HG03378 (cell line): ENCODE measurements around the gene NDUFS2.
A peak's percentile ranks its signal among the peaks of the same experiment; 100 is the strongest.
"Not testable (repeated sequence)": the region's sequence is repeated elsewhere in the genome, so short reads cannot be mapped to it uniquely, and the experiment has no call there.

Experiments
- ATAC-seq: cut with Tn5 transposase; IDR thresholded peaks from one replicate; pipeline ENCODE4 v1.9.1; 2021; ENCODE audit warnings: mild to moderate bottlenecking, moderate library complexity; ENCODE audit not compliant: unreplicated experiment

The NDUFS2 gene

DNA sequence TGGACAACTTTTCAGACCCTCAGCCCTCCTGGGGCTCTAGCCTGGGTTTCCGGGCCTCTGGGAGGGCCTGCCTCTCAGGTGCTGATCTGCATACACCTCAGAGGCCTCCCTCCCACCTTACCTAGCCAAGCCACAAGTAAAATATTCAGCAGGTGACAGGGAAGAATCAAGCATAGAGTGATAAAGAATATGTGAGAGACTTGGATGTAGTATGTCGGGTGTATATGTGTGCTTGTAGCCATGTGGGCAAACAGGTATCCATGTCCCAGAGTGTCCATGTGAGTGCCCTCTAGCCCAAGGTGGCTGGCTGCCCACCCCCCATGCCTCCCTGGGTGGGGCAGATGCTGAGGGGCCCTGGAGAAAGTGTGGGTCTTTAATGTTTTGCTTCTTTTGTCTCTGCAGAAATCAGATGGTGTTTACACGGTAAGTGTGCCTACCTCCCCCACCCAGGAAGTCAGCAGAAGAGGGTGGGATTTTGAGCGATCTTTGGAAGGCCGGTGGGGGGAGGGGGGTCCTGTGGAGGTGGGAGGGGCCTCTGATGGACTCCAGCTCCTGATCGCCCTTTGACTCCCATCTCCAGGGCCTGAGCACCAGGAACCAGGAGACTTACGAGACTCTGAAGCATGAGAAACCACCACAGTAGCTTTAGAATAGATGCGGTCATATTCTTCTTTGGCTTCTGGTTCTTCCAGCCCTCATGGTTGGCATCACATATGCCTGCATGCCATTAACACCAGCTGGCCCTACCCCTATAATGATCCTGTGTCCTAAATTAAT is 16.3 kb downstream of the NDUFS2 start:
- ATAC-seq, result no peak

DNA sequence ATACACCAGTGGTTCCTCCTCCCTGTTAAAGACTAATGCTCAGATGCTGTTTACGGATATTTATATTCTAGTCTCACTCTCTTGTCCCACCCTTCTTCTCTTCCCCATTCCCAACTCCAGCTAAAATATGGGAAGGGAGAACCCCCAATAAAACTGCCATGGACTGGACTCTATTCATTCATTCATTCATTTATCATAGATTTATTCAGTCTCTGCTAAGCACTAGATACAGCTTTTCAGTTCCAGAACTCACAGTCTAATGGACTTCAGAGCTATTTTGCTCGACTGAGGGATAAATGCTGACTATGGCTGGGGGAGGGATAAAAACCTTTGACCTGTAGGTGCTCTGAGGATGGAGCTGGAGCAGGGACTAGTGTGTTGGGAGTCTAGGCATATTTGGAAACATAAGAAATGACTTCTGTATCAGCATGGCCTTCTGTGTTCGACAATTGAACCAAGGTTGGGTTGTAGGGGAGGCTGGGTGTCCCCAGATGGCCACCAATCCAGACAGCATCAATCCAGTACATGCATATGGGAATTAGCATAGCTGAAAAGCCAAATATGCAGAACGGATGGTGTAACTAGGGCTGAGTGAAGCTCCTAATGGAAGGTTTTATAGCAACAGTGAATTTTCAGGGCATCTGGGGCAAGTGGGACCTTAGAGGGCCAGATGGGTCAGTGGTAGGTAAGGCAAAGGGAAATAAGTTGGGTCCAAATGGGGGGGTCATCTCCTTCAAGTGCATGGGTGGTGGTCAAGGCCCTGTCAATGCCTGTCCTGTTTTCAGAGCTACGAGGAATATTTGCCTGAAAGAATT is 17.1 kb downstream of the NDUFS2 start:
- ATAC-seq, result no peak

DNA sequence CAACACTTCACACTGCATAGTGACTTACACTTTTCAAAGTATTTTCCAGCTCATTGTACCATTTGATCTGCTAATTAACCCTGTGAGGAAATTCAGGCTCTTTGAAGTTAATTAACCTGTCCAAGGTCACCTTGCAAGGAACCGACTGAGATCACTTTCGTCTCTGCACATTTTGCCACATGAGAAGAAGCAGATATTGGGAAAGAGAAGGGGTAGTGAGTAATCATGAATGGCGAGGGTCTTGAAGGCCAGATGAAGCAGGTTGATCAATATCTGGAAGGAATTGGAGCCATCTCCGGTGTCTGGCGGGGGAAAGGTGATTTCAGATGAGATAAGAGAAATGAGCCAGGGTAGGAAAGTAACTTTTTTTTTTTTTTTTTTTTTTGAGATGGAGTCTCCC is 17.8 kb downstream of the NDUFS2 start:
- ATAC-seq, result no peak

- ATAC-seq, result no peak
Observed at GRCh38 chr1:161222175-161223019, 20.2 kb downstream of the NDUFS2 start.

DNA sequence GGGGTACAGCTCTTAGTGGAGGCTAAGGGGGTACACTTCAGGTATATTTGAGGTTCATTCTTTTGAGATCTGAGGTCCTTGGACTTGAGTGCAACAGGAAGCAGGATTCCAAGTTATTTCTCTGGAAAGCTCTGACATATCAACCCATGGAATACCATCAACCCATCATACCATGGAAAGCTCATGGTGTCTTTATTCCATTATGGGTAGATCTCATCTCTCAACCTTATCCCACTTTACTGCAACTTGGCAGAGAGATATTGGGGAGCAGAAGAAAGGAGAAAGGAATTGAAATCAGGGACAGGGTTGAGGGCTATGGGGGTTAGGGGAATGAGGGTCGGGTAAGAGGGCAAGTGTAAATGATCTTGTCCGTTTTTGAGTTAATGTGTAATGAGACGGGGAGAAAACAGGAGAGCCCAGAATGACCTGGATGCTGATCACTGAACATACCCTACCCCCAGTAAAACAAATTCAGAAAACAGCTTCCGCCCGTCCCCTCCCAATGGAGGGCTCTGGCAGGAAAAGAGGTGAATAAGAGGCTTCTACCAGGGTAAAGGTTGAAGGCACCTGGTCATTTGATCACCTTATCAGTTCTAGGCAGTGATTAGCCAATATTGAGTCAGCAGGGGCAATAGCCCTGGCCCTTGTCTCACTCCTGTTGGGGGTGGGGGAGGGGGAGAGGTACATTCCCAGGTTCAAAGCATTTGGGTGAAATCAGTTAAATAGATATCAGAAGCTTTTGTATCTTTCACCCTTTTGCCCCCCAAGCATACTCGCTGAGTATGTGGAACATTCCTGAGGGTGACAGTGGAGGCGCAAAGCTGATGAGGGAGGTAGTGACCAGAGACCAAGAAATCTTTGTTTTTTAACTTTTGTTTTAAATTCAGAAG is 21.9 kb downstream of the NDUFS2 start:
- ATAC-seq, result no peak

DNA sequence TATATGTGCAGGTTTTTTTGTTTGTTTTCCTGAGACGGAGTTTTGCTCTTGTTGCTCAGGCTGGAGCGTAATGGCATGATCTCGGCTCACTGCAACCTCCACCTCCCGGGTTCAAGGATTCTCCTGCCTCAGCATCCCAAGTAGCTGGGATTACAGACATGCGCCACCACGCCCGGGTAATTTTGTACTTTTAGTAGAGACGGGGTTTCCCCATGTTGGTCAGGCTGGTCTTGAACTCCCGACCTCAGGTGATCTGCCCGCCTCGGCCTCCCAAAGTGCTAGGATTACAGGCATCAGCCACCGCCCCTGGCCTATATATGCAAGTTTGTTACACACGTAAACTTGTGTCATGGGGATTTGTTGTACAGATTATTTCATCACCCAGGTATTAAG is 22.5 kb downstream of the NDUFS2 start:
- not testable (repeated sequence) for ATAC-seq

- ATAC-seq, result no peak
Observed at GRCh38 chr1:161225178-161225533, 23.0 kb downstream of the NDUFS2 start.

GRCh38 chr1:161225534-161226319 is 23.6 kb downstream of the NDUFS2 start, which contains the start of gene TOMM40L:
Gene TOMM40L (plus strand): TSS chr1:161226060. CDS start chr1:161226490, 430 bp downstream.
- ATAC-seq, result peak; percentile 89

- ATAC-seq, result no peak
Observed at GRCh38 chr1:161226320-161226711, 24.1 kb downstream of the NDUFS2 start.

DNA sequence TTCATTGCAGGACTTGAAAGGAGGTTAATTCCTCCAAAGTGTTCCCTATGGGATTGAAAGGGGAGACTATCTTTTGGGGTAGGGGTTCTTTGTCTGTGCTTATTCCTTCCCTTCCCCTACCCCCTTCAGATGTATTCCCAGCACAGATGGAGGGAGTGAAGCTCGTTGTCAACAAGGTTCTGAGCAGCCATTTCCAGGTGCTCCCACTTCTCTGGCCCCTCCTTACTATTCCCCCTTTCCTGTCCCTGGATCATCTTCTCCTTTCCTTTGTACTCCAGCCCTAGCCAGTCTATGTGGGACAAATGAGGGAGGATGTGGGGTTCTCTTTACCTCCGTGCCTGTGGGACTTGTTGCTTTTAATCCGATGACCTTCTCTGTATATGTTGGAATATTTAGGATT is 24.6 kb downstream of the NDUFS2 start:
- ATAC-seq, result no peak

DNA sequence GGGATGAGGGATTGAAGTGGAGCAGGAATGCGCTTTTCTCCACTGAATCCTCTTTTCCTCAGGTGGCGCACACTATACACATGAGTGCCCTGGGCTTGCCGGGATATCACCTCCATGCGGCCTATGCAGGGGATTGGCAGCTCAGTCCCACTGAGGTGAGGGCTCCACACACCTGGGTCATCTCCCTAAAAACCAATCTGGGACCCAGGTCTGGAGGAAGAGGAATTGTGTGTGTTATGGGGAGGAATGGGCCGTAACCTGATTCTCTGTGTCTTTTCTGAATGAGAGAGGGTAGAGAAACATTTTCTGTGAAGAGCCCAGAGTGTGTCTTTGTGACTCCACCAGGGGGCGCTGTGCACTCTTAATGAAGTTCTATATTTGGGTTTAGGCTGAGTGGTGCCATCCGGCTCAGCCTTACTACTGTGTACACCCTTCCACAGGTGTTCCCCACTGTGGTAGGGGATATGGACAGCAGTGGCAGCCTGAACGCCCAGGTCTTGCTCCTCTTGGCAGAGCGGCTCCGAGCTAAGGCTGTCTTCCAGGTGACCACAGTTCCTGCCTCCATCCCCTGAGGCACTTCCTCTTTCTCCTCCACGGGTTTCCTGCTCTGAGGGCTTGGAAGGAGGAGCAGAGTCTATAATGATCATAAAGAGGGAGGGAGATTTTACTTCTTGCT is 25.2 kb downstream of the NDUFS2 start:
- peak; percentile 39 for ATAC-seq

DNA sequence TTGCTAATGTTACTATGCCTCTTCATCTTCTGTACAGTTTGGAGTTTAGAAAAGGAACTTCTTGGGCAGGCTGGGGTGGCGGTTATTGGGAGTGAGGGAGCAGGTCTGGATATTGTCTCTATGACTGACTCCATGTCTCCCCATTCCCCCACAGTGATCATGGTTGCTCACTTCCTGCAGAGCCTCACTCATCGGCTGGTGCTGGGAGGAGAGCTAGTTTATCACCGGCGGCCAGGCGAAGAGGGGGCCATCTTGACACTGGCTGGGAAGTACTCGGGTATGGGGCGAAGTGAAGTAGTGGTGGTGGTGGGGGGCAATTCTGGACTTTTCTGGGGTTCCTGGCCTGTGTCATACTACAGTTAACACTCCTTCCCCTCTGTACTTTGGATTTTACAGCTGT is 25.9 kb downstream of the NDUFS2 start:
- no peak for ATAC-seq

DNA sequence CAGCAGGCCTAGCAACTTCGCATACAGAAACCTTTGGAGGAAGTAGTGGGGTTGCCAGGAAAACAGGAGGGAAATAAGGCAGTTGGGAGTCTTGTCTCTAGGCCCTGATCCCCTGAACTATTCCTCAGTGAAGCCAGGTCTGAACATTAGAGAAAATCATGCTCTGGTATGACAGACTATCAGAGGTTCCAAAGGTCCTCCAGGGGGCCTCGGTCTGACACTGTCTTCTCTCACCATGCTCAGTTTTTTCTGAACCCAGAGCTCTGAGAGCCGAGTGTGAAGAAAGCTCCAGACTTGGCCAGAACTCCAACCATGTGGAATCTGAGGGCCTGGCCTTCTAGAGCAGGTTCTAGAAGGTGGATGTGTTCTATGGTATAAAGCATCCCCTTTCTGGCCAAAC is 27.7 kb downstream of the NDUFS2 start:
- no peak for ATAC-seq

DNA sequence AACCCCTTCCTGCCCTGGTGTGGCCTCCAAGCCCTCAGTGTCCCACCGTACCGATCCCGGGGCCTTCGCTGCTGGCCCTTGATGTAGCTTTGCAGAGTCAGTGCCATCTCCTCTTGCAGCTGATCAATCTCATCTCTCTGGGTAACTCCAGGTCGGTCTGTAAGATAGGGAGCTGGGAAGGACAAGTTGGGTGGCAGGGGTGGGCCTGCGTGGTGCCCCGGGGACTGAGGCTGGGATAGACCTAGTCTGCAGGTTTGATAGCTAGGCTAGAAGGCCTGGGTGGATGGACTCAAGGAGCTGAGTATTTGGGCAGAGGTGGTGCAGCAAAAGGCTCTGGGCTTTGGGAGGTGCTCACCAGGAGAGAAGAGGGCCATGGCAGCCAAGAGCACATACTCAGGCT is 28.6 kb downstream of the NDUFS2 start:
- ATAC-seq, result no peak

- ATAC-seq, result no peak
Observed at GRCh38 chr1:161233102-161233501, 30.9 kb downstream of the NDUFS2 start.

DNA sequence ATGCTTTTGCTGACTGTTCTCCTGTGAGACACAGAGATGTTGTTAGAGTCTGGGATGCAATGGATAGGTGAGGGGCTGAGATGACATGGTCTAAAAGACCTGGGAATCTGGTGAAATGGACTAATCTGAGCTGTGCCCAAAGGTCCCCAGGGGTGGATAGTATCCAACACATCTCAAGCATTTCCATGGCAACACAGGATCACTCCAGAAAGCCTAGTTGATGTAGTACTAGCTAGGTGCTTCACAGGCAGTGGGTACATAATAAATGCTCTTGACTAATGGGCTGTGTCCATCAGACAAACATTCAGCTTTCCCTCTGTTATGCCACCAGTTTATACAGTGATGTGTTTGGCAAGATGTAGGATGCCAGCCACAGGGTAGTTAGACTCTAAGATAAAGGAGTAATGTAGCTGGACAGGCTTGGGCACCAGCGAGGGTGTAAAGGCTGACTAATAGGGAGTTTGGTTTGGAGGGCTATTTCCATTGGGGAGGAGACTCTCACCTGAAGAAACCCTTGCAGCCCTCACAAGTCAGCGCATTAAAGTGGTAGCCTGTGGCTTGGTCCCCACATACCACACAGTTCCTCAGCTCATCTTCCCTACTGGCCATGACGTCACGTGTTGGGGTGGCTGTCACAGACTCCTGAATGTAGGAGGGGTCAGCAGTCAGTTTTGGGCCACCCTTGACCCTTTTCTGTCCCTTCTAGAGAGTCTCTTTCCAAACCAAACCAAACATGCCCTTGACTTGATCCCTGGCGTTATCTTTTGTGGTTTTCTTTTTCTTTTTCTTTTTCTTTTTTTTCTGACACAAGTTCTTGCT is 34.0 kb downstream of the NDUFS2 start:
- ATAC-seq, result no peak

- no peak for ATAC-seq
Observed at GRCh38 chr1:161238039-161238473, 35.9 kb downstream of the NDUFS2 start, which contains the start of gene NR1I3. Gene NR1I3 (minus strand): TSS chr1:161238203. CDS start chr1:161236565, 1,638 bp downstream.

DNA sequence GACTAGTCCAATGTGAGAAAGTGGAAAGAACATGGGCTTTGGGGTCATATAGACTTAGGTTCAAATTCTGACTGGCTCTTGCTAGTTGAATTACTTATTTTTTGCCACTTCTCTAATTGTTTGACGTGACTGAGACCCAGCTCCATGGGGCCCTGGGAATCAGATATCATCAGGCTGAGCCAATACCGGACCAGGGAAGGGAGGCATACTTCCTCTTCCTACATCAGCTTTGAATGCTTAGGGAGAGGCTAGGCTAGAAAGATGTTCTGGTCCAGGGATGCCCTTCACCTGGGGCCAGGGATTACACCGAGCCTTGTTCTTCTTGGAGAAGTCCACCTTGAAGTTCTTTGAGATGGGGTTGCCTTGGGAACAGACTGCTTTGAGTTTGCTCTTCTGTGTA is 39.5 kb downstream of the NDUFS2 start:
- no peak for ATAC-seq
